ENCODE data around the gene EAF1.
A peak's percentile ranks its signal among the peaks of the same experiment; 100 is the strongest.

Gene EAF1

DNA sequence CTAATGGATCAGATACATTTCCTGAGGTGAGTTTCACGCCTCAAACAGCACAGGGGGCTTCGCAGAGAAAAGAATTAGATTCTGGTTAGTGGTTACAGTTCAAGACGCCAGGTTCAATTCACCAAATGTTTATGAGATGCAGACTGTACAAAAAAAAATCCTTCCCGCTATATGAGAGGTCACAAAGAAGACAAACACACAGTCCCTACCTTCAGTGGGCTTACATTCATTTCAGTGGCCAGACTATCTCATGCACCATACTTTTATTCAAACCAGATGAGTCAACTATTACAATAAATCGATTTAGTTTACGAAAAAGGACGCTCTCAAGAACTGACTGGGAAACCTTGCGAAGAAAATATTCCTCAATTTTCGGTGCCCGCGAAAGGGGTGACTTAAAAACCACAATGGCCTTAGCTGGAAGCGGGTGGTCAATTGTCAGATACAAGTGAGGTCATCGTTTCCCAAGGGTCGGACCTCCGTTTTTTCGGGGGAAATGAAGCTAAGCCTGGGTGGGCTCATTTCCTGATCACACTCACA is 749 bp upstream of the EAF1 start:
- H3K9me2 ChIP-seq (replicated peaks; ENCODE audit: low read depth, low read length), result no peaks in the 10 kb centered on the region
- no peaks in the 10 kb centered on the region for H3F3A ChIP-seq (ENCODE audit: low read depth)
- peaks cover 68% of the 10 kb centered on the region for H3K79me2 ChIP-seq (ENCODE audit: insufficient read depth, low read length)
- H3K9ac ChIP-seq (ENCODE audit: low read depth, low read length, poor library complexity, severe bottlenecking), result peak overlapping the region; percentile 79
- H3K9me3 ChIP-seq (ENCODE audit: insufficient read depth, low read depth, low read length), result no peaks in the 10 kb centered on the region
- TF ChIP-seq CTCF (conservative IDR thresholded peaks at IDR 0.05; ENCODE audit: low read length) (no peak), EZH2phosphoT487 (IDR thresholded peaks at IDR 0.05; ENCODE audit: borderline replicate concordance) (no peak)
- peak overlapping the region; percentile 89 for H3K4me3 ChIP-seq (ENCODE audit: low read length, poor library complexity, severe bottlenecking)
- H4K20me1 ChIP-seq (ENCODE audit: insufficient read depth, low read length, poor library complexity, severe bottlenecking), result peaks cover 26% of the 10 kb centered on the region
- H3K27me3 ChIP-seq (ENCODE audit: insufficient read depth, low read length, poor library complexity, severe bottlenecking), result no peaks in the 10 kb centered on the region
- peak overlapping the region; percentile 92 for H2AFZ ChIP-seq (ENCODE audit: low read length)
- H3K36me3 ChIP-seq (ENCODE audit: insufficient read depth, low read length), result no peaks in the 10 kb centered on the region; the same call in 1 of the 2 replicates
- peak overlapping the region; percentile 88 for H3K4me2 ChIP-seq (ENCODE audit: low read depth, low read length, poor library complexity, severe bottlenecking)
- H3K4me1 ChIP-seq (ENCODE audit: insufficient read depth, low read length, poor library complexity, severe bottlenecking), result peaks cover 52% of the 10 kb centered on the region

GRCh38 chr3:15427981-15428380 is 583 bp downstream of the EAF1 start:
- H3K79me2 ChIP-seq (ENCODE audit: insufficient read depth, low read length), result peaks cover 77% of the 10 kb centered on the region
- peak overlapping the region; percentile 89 for H3K4me3 ChIP-seq (ENCODE audit: low read length, poor library complexity, severe bottlenecking)
- no peaks in the 10 kb centered on the region for H3K9me2 ChIP-seq (replicated peaks; ENCODE audit: low read depth, low read length)
- no peaks in the 10 kb centered on the region for H3K9me3 ChIP-seq (ENCODE audit: insufficient read depth, low read depth, low read length)
- H3K9ac ChIP-seq (ENCODE audit: low read depth, low read length, poor library complexity, severe bottlenecking), result peak overlapping the region; percentile 79
- H3K4me1 ChIP-seq (ENCODE audit: insufficient read depth, low read length, poor library complexity, severe bottlenecking), result peaks cover 59% of the 10 kb centered on the region
- no peak for TF ChIP-seq CTCF (conservative IDR thresholded peaks at IDR 0.05; ENCODE audit: low read length)
- TF ChIP-seq EZH2phosphoT487 (IDR thresholded peaks at IDR 0.05; ENCODE audit: borderline replicate concordance), result no peak
- H3K36me3 ChIP-seq (ENCODE audit: insufficient read depth, low read length), result no peaks in the 10 kb centered on the region; the same call in 1 of the 2 replicates
- peak overlapping the region; percentile 92 for H2AFZ ChIP-seq (ENCODE audit: low read length)
- peaks cover 26% of the 10 kb centered on the region for H4K20me1 ChIP-seq (ENCODE audit: insufficient read depth, low read length, poor library complexity, severe bottlenecking)
- peak overlapping the region; percentile 88 for H3K4me2 ChIP-seq (ENCODE audit: low read depth, low read length, poor library complexity, severe bottlenecking)
- H3K27me3 ChIP-seq (ENCODE audit: insufficient read depth, low read length, poor library complexity, severe bottlenecking), result no peaks in the 10 kb centered on the region
- no peaks in the 10 kb centered on the region for H3F3A ChIP-seq (ENCODE audit: low read depth)

DNA sequence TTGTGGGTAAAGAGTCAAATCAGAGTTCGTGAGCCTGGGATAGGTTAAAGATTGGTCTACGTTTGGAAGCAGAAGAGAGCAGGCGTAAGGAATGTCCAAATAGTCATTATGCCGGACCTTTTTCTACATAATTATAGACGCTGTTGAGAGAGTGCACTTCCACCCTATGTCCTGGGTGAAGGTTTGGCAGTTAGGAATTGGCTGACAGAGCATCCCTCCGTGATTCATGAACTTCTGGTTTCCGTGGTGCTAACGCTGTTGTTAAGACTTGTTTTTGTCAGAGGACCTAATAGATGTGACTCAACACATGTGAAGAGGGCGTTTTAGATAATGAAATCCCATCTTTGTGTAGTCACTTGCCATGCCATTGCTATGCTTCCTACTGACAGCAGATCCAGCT is 1.1 kb downstream of the EAF1 start:
- no peaks in the 10 kb centered on the region for H3K9me2 ChIP-seq (replicated peaks; ENCODE audit: low read depth, low read length)
- no peaks in the 10 kb centered on the region for H3F3A ChIP-seq (ENCODE audit: low read depth)
- no peak overlapping the region for H2AFZ ChIP-seq (ENCODE audit: low read length)
- H3K27me3 ChIP-seq (ENCODE audit: insufficient read depth, low read length, poor library complexity, severe bottlenecking), result no peaks in the 10 kb centered on the region
- H3K9ac ChIP-seq (ENCODE audit: low read depth, low read length, poor library complexity, severe bottlenecking), result peak overlapping the region; percentile 79
- H3K4me1 ChIP-seq (ENCODE audit: insufficient read depth, low read length, poor library complexity, severe bottlenecking), result peaks cover 62% of the 10 kb centered on the region
- peaks cover 4% of the 10 kb centered on the region; the same call in 1 of the 2 replicates for H3K36me3 ChIP-seq (ENCODE audit: insufficient read depth, low read length)
- H3K9me3 ChIP-seq (ENCODE audit: insufficient read depth, low read depth, low read length), result no peaks in the 10 kb centered on the region
- peaks cover 77% of the 10 kb centered on the region for H3K79me2 ChIP-seq (ENCODE audit: insufficient read depth, low read length)
- peak overlapping the region; percentile 88 for H3K4me2 ChIP-seq (ENCODE audit: low read depth, low read length, poor library complexity, severe bottlenecking)
- H4K20me1 ChIP-seq (ENCODE audit: insufficient read depth, low read length, poor library complexity, severe bottlenecking), result peaks cover 29% of the 10 kb centered on the region
- TF ChIP-seq EZH2phosphoT487 (IDR thresholded peaks at IDR 0.05; ENCODE audit: borderline replicate concordance), result no peak
- no peak for TF ChIP-seq CTCF (conservative IDR thresholded peaks at IDR 0.05; ENCODE audit: low read length)
- H3K4me3 ChIP-seq (ENCODE audit: low read length, poor library complexity, severe bottlenecking), result peak overlapping the region; percentile 89
